Motor neuron (in vitro differentiated cells): ENCODE data around the gene GDF7. TPM values are rescaled to one million over a fixed set of nuclear protein-coding genes. Genes with fewer than 3 reads are reported as not detected.

Source experiments
- ATAC-seq, 8 experiments: fragments of 200-7000 bp; cut with Tn5 transposase; replicated peaks in 6 of 8; 2 replicates each; pipeline ENCODE4 v1.8.0; 2021; ENCODE audit warnings: mild to moderate bottlenecking in 8 of 8, moderate library complexity in 8 of 8
- H3K27ac ChIP-seq, 2 donors: fragments of 250-450 bp; sonication (Bioruptor Pico); 2 replicates each; pipeline ENCODE4 v1.9.0; 2021; ENCODE audit warnings: antibody characterized with exemption in 2 of 2, mild to moderate bottlenecking in 2 of 2, moderate library complexity in 1 of 2
- H3K4me1 ChIP-seq, 2 donors: fragments of 250-450 bp; sonication (Bioruptor Pico); replicated peaks in 1 of 2; 2 replicates each; pipeline ENCODE4 v1.6.1; 2021; ENCODE audit warnings: antibody characterized with exemption in 2 of 2, mild to moderate bottlenecking in 2 of 2, moderate library complexity in 1 of 2
- H3K4me3 ChIP-seq, 5 donors: fragments of 250-450 bp; sonication (Bioruptor Pico); 2 replicates each; pipeline ENCODE4 v1.9.0; 2021; ENCODE audit warnings: antibody characterized with exemption in 5 of 5, mild to moderate bottlenecking in 5 of 5, moderate library complexity in 4 of 5
- WGBS, 10 experiments: fragments of 450-650 bp; shearing (Covaris generic); methylation state at CpG; one replicate each; pipeline ENCODE4 v1.0.0; 2022; 5-methylcytosine and 5-hydroxymethylcytosine counted together
- in situ Hi-C, 9 experiments: fragments of 400-800 bp; cut with MboI; loops; one replicate each; pipeline ENCODE4 v1.15.0; 2021; ENCODE audit warnings: low sequenced_read_pairs in 9 of 9, low pct_unique_long_range_greater_than_20kb in 2 of 9; ENCODE audit not compliant: unreplicated experiment in 9 of 9
- total RNA-seq, 8 experiments: library from RNA; unstranded; fragments of 300-600 nt; gene quantifications; 2 replicates each; pipeline versions ENCODE4 v1.2.3 to v1.2.4, GENCODE V29; 2022

GDF7 gene
- total RNA-seq, 8 experiments from 2014 or later = 0.22 to 4.7 (median 0.57) TPM

DNA sequence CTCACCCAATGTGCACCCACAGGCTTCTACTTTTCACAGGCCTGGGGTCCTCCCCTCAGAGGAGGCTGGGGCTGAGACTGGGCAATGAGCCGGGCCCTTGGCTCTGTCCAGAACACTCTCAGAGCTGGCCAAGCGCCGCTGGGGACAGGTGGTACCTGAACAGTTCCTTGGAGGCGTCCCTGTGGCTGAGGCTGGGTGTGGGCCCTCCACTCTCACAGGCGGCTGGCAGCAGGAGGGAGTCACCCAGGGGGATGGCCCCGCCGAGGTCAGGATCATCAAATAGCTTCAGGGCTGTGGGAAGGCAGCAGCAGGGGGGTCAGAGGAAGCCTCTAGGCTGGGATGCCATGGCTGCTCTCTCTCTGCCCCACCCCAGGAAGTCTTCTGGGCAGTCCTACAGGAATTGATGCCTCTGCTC, 43.2 kb upstream of the GDF7 start:
- peaks cover 9 to 12% of the 10 kb centered on the region in 2 donors for H3K4me1 ChIP-seq
- H3K27ac ChIP-seq = no peak overlapping the region
- no peak for ATAC-seq

DNA sequence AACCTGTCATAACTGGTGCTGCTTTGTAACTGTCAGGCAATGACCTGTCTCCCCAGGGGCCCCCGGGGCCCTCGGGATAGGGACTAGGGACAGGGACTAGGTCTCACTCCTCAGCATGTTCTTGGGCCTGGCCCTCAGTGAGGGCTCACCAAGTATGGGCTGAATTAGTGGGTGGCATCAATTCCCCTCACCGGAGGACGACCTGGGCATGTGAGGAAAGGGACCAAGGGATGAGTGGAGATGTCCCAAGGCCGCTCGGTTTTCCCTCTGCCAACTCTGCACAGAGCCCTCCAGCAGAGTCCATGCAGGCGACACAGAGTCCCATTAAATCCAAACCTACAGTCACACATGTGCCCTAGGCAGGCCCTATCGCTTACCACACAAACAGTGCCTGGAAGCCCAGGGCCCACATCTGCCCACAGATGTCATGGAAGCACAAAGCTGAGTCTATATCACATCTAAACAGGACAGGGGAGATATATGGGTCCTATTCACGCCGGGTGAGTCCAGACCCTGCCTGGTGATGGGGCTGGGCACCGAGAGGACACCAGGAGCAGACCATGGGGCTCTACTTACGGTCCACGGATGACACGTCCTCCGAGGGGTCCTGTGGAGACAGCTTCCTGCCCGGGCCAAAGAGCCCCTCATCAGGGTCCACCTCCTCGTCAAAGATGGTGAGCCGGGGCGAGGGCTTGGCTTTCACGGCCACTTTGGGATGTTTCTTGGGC, 42.6 kb upstream of the GDF7 start:
- no peak overlapping the region for H3K27ac ChIP-seq
- in situ Hi-C loops = no loop called here
- WGBS, 10 experiments = 40 to 100% (median 90%) methylated on average over 1 to 14 of the region's 20 CpGs; no CpG with 5 or more reads in 2 of the 10 experiments

More for the DNA sequence above, 43.2 kb upstream of the GDF7 start:
- in situ Hi-C loops = no loop called here
- no peak overlapping the region for H3K4me3 ChIP-seq
- WGBS, 10 experiments = 59 to 100% (median 82%) methylated on average over 1 to 4 of the region's 7 CpGs; no CpG with 5 or more reads in 6 of the 10 experiments

DNA sequence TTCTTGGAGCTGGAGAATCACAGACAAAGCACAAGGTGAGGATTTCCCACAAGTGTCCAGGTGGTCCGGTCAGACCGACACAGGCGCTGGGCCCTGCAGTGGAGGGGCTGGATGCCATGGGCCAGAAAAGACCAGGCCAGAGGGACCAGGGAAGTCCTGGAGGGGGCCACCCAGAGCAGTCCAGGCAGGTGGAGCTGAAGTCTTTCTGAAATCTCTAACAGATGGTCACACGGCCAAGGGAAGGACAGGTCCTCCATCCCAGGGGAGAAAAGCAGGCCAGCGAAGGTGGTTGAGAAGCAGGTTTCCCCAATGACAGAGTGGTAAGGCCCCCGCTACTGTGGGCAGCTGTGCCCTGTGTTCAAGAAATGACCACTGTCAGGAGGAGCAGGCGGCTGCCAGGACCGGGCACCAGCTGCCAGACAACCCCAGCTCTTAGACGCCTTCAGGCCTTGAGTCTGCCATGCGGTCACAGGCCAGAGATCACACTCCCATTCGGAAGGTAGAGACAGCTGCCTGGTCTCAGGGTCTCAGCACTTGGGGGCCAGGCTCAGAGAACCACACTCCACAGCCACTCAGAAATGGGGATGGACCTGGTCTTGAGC, 42.0 kb upstream of the GDF7 start:
- H3K4me1 ChIP-seq = peaks cover 9 to 12% of the 10 kb centered on the region in 2 donors
- H3K27ac ChIP-seq = no peak overlapping the region
- no peak for ATAC-seq
- H3K4me3 ChIP-seq = no peak overlapping the region
- WGBS, 10 experiments = 80 to 100% (median 84%) methylated on average over 1 to 7 of the region's 11 CpGs; no CpG with 5 or more reads in 3 of the 10 experiments
- in situ Hi-C loops = loop anchor here in 4 of 9 experiments (25.0 kb wide), 2 partner anchors 188 to 513 kb away; partner anchors contain the start of gene RHOB (in 3 of the 4)

More for the DNA sequence above, 42.6 kb upstream of the GDF7 start:
- ATAC-seq = no peak
- Histone ChIP-seq H3K4me3 (no peak overlapping the region), H3K4me1 (peaks cover 9 to 12% of the 10 kb centered on the region in 2 donors)

DNA sequence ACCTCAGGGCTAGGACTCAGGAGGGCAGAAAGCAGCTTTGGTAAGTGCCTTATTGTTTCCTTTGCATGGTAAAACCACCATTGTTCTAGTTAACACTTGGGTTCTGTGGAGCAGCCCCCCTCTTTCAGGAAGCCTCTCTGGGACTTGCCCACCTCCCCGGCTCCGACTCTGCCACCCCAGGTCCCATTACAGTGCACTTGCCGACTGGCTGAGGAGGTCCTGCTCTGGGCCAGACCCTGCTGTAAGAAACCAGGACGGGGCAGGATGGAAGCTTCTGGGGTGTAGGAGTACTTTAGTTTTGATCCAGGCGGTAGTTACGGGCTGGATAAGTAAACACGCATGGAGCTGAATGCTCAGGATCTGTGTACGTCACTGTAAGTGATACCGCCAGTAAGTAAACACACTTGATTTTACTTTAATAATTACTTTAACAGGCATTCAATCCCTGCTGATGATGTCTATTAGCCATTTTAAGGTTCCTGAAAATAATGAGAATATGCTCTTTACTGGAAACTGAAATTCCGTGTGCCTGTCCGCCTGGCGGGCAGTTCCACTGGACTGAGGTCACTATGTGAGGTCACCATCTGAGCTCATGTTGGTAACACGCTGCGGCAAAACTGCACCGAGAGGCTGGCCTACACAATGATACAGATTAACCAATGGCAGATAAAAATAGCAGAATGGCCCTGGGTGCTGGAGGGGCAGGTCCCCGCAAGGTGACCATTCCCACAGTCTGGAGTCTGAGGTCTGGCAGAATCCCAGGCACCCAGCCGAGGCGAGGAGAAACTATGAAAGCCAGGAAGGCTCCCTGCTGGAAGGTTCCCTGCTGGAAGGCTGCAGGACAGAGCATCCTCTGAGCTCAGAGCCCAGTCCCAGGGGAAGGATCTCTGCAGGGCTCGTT, 41.2 kb upstream of the GDF7 start:
- Histone ChIP-seq H3K4me1 (peaks cover 9 to 12% of the 10 kb centered on the region in 2 donors), H3K4me3 (no peak overlapping the region), H3K27ac (no peak overlapping the region)
- ATAC-seq = peak in 4 of 8 experiments; percentile 27 to 89 (median 60)
- in situ Hi-C loops = loop anchor here in 4 of 9 experiments (25.0 kb wide), 2 partner anchors 188 to 513 kb away; partner anchors contain the start of gene RHOB (in 3 of the 4)
- WGBS, 10 experiments = 80 to 100% (median 92%) methylated on average over 1 to 14 of the region's 19 CpGs; no CpG with 5 or more reads in 1 of the 10 experiments

DNA sequence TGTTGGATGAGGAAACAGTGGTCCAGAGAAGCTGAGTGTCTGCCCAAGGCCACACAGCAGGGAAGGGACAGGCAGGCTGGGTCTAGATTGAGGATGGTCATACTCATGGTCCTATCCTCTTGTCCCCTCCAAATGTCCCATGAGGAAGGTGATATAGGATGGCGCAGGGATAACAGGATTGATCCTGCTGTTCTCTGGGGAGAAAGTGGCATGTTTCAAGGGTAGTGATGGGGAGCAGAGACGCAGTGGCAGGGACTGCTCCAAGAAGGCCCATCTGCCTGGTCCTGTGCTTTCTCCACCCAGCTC, 40.6 kb upstream of the GDF7 start:
- ATAC-seq = no peak
- no peak overlapping the region for H3K27ac ChIP-seq
- no peak overlapping the region for H3K4me3 ChIP-seq
- in situ Hi-C loops = loop anchor here in 4 of 9 experiments (25.0 kb wide), 2 partner anchors 189 to 514 kb away; partner anchors contain the start of gene RHOB (in 3 of the 4)
- 67 to 100% (median 100%) methylated on average over 1 to 2 of the region's 2 CpGs; no CpG with 5 or more reads in 4 of the 10 experiments for WGBS, 10 experiments
- H3K4me1 ChIP-seq = peaks cover 9 to 12% of the 10 kb centered on the region in 2 donors

DNA sequence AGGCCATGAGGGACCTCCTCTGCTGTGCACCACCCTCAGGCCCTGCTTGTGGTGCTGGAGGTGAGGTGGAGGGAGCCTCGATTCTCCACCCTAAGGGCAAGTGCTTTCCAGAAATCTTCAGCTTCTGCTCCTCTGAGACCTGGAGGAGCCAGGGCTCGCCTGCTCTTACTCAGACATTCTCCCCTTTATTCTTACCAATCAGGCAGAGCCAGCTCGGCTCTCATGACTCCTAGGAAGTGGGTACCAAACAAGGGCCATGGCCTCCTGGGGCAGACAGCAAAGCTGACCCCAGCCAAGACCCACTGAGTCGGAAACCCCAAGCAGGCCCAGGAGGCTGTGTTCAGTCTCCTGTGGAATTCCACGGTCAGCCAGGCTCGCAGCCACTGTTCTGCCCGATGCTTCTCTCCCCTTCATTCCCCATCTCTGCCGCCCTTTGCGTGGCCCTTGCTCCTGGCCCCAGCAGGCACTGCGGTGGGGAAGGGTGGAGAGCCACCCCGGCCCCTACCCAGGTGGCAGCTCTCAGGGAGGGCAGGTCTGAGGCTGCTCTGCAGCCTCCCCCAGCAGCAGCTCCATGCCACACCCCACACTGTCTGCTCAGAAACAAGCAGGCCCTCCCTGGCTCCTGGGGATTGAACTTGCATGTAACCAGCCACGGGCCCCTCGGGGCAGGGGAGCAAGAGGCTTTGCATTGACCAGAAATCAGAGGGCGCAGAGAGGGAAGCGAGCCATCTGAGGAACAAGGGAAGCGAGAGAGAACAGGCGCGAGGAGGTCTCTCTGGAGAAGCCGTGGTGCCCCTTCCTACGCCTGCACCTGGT, 40.0 kb upstream of the GDF7 start:
- in situ Hi-C loops = loop anchor here in 4 of 9 experiments (25.0 kb wide), 2 partner anchors 190 to 515 kb away; partner anchors contain the start of gene RHOB (in 3 of the 4)
- WGBS, 10 experiments = 57 to 100% (median 93%) methylated on average over 1 to 7 of the region's 20 CpGs; no CpG with 5 or more reads in 3 of the 10 experiments
- H3K4me1 ChIP-seq = peaks cover 9 to 12% of the 10 kb centered on the region in 2 donors
- H3K4me3 ChIP-seq = no peak overlapping the region
- no peak overlapping the region for H3K27ac ChIP-seq
- peak in 4 of 8 experiments; percentile 13 to 82 (median 70) for ATAC-seq

DNA sequence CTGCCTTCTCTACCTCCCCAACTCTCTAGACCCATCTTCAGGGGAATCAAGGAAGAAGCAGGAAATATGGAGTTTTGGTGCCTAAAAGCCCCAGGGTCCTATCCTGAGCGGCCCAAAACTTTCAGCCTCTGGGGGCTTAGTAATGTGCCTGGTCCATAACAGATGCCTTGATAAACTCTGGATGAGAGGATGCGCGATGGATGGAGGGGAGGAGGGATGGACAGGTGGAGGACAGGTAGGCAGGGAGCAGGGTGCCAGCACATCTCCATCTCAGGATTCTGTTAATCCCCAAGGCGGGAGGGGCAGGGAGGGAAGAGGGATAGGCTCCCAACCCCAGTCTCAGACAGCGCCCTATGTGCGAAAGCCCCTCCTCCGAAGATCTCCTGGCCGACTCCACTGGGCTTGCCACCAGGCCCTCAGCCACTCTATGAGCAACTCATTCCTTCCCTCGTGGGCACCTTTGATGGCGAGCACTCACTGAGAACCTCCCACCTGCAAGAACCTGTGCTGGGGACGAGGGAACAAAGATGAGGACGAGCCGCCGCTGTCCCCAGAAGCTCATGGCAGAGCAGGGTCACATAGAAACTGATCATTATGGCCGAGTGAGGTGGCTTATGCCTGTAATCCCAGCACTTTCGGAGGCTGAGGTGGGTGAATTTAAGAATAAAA, 39.1 kb upstream of the GDF7 start:
- WGBS, 10 experiments = 70 to 100% (median 94%) methylated on average over 1 to 10 of the region's 16 CpGs; no CpG with 5 or more reads in 2 of the 10 experiments
- in situ Hi-C loops = loop anchor here in 4 of 9 experiments (25.0 kb wide), 2 partner anchors 191 to 516 kb away; partner anchors contain the start of gene RHOB (in 3 of the 4)
- no peak for ATAC-seq
- no peak overlapping the region for H3K4me3 ChIP-seq
- no peak overlapping the region for H3K27ac ChIP-seq
- H3K4me1 ChIP-seq = peaks cover 8 to 9% of the 10 kb centered on the region in 2 donors

DNA sequence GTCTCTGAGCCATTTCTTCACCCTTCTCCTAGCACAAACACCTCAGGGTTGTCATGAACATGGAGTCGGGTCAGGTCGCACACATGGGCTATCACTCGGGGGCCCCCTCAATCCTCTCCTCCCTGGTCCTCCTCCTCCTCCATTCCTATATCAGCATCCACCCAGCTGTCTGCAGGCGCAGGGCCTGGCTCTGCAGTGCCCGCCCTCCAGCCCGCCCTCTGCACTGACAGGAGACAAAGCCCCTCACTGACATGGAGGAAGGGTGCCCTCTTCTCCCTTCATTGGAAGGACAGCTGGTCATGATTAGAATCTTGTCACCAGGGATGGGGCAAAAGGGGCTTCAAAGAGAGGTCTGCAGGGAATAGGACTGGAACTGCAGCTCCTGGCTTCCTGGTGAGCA, 37.8 kb upstream of the GDF7 start:
- H3K4me1 ChIP-seq = peaks cover 0 to 9% of the 10 kb centered on the region in 2 donors
- 80 to 100% (median 100%) methylated on average over 2 to 3 of the region's 6 CpGs; no CpG with 5 or more reads in 7 of the 10 experiments for WGBS, 10 experiments
- in situ Hi-C loops = loop anchor here in 4 of 9 experiments (25.0 kb wide), 2 partner anchors 192 to 517 kb away; partner anchors contain the start of gene RHOB (in 3 of the 4)
- no peak overlapping the region for H3K4me3 ChIP-seq
- H3K27ac ChIP-seq = no peak overlapping the region
- no peak for ATAC-seq

DNA sequence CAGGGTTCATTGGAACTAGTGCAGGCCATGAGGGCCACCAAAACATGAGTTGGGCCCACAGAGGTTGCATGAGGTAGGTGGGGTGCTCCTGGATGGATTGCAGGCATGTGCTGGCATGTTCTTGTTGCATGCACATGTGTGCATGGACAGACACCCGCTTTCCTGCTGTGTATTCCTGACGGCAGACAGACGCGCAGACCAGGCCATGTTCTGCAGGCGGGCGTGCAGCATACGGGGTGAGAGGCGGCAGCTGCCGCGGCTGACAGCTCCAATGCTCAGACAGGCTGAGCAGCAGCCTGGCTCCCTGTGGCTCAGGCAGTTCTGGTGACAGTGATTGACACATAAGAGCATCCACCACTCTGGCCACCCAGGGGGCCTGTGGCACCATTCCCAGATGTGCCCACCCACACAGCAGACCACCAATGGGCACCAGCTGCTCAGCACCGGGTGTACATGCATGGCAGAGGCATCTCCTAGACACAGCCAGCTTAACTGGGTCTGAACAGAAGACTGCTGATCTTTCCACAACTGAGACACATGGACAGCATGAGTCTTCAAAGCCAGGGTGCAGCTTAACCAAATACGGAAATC, 37.3 kb upstream of the GDF7 start:
- peaks cover under 1 to 10% of the 10 kb centered on the region in 2 donors for H3K4me1 ChIP-seq
- no peak for ATAC-seq
- WGBS, 10 experiments = 40 to 100% (median 85%) methylated on average over 1 to 12 of the region's 12 CpGs; no CpG with 5 or more reads in 2 of the 10 experiments
- in situ Hi-C loops = loop anchor here in 8 of 9 experiments (10.0 to 25.0 kb wide), 5 partner anchors 175 to 517 kb away; partner anchors contain the start of gene RHOB (in 7 of the 8)
- no peak overlapping the region for H3K27ac ChIP-seq
- H3K4me3 ChIP-seq = no peak overlapping the region

DNA sequence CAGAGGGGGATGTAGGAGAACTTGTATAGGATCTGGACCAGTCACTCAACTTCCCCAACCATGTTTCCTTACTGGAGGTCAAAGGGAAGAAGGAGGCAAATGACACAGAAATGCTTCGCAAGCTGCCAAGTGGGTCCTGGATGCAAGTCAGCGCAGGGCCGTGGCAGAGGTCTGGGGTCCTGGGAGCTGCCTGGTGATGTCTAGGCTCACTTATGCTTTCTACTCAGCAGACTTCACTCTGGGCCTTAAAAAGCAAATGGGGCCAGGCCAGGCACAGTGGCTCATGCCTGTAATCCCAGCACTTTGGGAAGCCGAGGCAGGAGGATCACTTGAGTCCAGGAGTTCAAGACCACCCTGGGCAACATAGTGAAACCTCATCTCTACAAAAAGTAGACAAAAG, 36.0 kb upstream of the GDF7 start:
- in situ Hi-C loops = loop anchor here in 8 of 9 experiments (10.0 to 25.0 kb wide), 5 partner anchors 176 to 519 kb away; partner anchors contain the start of gene RHOB (in 7 of the 8)
- no peak overlapping the region for H3K27ac ChIP-seq
- ATAC-seq = no peak
- 92 to 100% (median 100%) methylated on average over 1 to 2 of the region's 4 CpGs; no CpG with 5 or more reads in 6 of the 10 experiments for WGBS, 10 experiments
- H3K4me3 ChIP-seq = no peak overlapping the region
- peaks cover 11 to 20% of the 10 kb centered on the region in 2 donors for H3K4me1 ChIP-seq
